PFSK-1 (cell line): ENCODE measurements around the gene AMMECR1.

ENCODE experiments used
- FOXP2 ChIP-seq: optimal IDR thresholded peaks from 2 replicates; pipeline ENCODE3; 2011; ENCODE audit warnings: borderline replicate concordance, control low read depth, inconsistent platforms; ENCODE audit not compliant: insufficient read depth; ENCODE audit errors: extremely low read length, extremely low read depth
- POLR2AphosphoS5 ChIP-seq: IDR thresholded peaks from 2 replicates; pipeline ENCODE4 v1.6.1; 2012; ENCODE audit warnings: low read depth, mild to moderate bottlenecking, control low read depth, low read length, moderate library complexity
- SIN3A ChIP-seq: IDR thresholded peaks from 2 replicates; pipeline ENCODE4 v1.6.1; 2012; ENCODE audit warnings: mild to moderate bottlenecking, low read length, moderate library complexity, borderline replicate concordance; ENCODE audit not compliant: insufficient read depth
- TAF1 ChIP-seq: IDR thresholded peaks from 2 replicates; pipeline ENCODE4 v1.6.1; 2012; ENCODE audit warnings: low read length, control low read depth, borderline replicate concordance; ENCODE audit not compliant: insufficient read depth
- TF ChIP-seq, protein P1 (sequence below), 2 experiments: IDR thresholded peaks; 2 replicates each; pipeline versions ENCODE4 v1.6.1 to v1.8.0; 2011 to 2012; ENCODE audit warnings: low read depth in 2 of 2, low read length in 2 of 2, control low read depth in 1 of 2, inconsistent platforms in 1 of 2, mild to moderate bottlenecking in 1 of 2, moderate library complexity in 1 of 2; ENCODE audit not compliant: insufficient read depth in 1 of 2

AMMECR1 gene

DNA sequence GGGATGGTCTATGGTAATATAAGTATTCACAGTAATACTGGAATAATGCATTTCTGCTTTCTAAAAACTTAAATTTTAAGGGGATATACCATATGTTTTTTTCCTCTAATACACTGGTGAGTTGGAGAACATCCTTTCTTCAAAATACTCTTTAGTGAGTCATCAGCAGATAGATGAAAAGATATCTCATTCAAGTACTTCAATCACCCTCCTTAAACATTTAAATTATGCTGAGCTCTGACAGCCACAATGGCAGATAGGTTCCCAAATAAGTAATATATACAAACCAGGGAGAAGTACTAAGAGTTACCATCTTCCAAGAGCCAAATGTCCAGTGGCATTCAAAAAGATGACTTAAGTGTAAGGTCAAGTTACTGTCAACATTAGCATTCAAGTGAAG, 52.2 kb downstream of the AMMECR1 start:
- no peak for TF ChIP-seq SIN3A
- TF ChIP-seq FOXP2, result no peak
- TF ChIP-seq POLR2AphosphoS5, result no peak
- TF ChIP-seq, protein P1, sequence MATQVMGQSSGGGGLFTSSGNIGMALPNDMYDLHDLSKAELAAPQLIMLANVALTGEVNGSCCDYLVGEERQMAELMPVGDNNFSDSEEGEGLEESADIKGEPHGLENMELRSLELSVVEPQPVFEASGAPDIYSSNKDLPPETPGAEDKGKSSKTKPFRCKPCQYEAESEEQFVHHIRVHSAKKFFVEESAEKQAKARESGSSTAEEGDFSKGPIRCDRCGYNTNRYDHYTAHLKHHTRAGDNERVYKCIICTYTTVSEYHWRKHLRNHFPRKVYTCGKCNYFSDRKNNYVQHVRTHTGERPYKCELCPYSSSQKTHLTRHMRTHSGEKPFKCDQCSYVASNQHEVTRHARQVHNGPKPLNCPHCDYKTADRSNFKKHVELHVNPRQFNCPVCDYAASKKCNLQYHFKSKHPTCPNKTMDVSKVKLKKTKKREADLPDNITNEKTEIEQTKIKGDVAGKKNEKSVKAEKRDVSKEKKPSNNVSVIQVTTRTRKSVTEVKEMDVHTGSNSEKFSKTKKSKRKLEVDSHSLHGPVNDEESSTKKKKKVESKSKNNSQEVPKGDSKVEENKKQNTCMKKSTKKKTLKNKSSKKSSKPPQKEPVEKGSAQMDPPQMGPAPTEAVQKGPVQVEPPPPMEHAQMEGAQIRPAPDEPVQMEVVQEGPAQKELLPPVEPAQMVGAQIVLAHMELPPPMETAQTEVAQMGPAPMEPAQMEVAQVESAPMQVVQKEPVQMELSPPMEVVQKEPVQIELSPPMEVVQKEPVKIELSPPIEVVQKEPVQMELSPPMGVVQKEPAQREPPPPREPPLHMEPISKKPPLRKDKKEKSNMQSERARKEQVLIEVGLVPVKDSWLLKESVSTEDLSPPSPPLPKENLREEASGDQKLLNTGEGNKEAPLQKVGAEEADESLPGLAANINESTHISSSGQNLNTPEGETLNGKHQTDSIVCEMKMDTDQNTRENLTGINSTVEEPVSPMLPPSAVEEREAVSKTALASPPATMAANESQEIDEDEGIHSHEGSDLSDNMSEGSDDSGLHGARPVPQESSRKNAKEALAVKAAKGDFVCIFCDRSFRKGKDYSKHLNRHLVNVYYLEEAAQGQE (IDR thresholded peaks at IDR 0.05; ENCODE audit: insufficient read depth in 1 of 2, low read depth in 2 of 2, low read length in 2 of 2), result no peak
- TF ChIP-seq TAF1, result no peak

DNA sequence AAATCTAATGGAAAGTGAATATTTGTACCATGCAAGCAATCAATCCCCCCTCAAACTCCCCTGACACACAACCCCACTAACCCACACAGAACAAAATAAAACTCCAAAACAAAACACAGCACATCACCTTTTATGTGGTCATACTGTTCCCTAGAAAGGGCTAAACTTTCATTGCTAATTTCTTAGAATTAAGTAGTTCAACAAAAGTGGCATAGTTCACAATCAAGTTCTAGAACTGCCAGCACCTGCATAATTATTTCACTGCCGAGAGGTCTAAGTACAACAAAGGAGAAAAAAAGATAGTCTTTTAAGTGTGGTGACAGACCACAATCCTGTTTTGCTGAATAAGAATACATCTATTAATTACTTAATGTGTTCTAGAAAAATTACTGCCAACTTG, 58.8 kb downstream of the AMMECR1 start:
- TF ChIP-seq TAF1 (no peak), SIN3A (no peak), FOXP2 (no peak), POLR2AphosphoS5 (no peak)
- TF ChIP-seq, protein P1 (IDR thresholded peaks at IDR 0.05; ENCODE audit: insufficient read depth in 1 of 2, low read depth in 2 of 2, low read length in 2 of 2), result no peak

DNA sequence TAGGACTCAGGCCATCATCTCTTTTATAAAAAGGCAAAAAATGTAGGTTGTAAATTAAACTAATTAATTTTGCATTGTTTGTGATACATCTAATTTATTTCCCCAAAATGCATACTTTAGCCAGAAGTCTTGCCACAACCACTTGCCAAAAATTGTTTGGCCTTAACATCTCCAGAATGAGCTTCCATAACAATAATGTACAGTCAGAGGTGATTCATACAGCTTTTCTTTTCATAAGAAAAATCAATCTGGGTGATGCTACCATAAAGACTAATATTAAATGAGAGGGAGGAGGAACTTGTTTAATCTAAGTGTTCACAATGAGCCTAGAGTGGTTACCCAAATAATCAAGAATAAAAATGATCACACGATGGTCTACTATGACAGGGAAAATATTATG, 59.3 kb downstream of the AMMECR1 start:
- no peak for TF ChIP-seq FOXP2
- TF ChIP-seq TAF1, result no peak
- no peak for TF ChIP-seq SIN3A
- TF ChIP-seq, protein P1 (IDR thresholded peaks at IDR 0.05; ENCODE audit: insufficient read depth in 1 of 2, low read depth in 2 of 2, low read length in 2 of 2), result no peak

DNA sequence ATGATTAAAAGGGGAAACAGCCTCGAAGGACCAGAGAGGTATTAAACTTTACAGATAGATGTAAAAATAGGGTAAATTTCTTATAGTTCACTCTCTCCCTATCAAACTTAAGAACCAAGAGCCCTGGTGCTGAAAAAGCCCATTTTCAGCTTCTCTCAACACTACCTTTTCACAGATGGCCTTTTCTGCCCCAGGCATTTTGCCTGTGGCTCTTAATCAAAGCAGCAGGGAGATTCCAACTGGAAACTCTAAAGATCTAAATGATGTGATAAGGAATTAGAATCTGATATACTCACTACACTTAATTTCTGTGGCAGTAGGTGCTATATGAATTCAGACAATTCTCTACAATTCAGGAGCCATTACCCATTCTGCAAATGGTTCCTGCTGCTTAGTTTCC, 60.0 kb downstream of the AMMECR1 start:
- TF ChIP-seq POLR2AphosphoS5, result no peak
- TF ChIP-seq FOXP2, result no peak
- no peak for TF ChIP-seq SIN3A
- TF ChIP-seq TAF1, result no peak

DNA sequence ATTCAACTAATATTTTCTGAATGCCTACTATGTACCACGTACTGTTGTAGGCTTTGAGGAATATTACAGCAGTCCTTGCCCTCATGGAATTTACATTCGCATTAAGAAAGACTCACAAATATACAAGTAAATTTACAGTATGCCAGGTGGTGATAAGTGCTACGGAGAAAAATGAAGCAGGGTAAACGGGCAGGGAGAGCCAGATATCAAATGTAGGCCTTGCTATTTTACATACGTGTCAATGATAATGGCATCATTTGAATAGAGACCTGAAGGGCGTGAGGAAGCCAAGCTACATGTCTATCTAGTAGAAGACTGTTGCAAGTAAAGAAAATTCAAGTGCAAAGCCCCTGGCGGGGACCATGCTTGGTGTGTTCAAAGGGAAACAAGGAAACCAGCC, 65.2 kb downstream of the AMMECR1 start:
- TF ChIP-seq TAF1 (no peak), POLR2AphosphoS5 (no peak)
- TF ChIP-seq, protein P1 (IDR thresholded peaks at IDR 0.05; ENCODE audit: insufficient read depth in 1 of 2, low read depth in 2 of 2, low read length in 2 of 2), result no peak

DNA sequence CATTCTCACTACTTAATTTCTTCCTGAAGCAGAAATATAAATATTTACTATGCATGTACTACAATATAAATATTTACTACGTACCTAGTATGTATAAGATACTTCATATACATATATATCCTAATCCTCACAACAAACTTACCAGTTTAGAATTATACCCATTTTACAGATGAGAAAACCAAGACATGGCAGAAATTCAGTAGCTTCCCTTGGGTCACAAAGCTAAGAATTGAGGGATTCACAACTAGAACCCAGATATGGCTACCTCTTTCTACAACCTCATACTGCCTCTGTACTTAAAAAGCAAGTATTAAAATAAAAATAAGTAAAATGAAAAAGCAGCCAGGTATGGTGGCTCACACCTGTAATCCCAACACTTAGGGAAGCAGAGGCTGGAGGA, 65.9 kb downstream of the AMMECR1 start:
- TF ChIP-seq TAF1 (no peak), SIN3A (no peak), POLR2AphosphoS5 (no peak), FOXP2 (no peak)
- TF ChIP-seq, protein P1 (IDR thresholded peaks at IDR 0.05; ENCODE audit: insufficient read depth in 1 of 2, low read depth in 2 of 2, low read length in 2 of 2), result no peak
